ENCODE results near the gene PNPLA1. TPM values are rescaled to one million over a fixed set of nuclear protein-coding genes. Genes with fewer than 3 reads are reported as not detected.
A peak's percentile ranks its signal among the peaks of the same experiment; 100 is the strongest.

Gene PNPLA1
- total RNA-seq, 1 donor from 2014 or later, result 0.26 TPM

GRCh38 chr6:36340306-36340617 is 70.4 kb downstream of the PNPLA1 start:
- DNase-seq (ENCODE audit: low read depth), result no peak
- TF ChIP-seq CTCF (IDR thresholded peaks at IDR 0.05; ENCODE audit: insufficient read depth, low read length, severe bottlenecking), result no peak
- Histone ChIP-seq H3K4me3 (ENCODE audit: low read depth, low read length) (no peak overlapping the region), H3K36me3 (ENCODE audit: control insufficient read depth, insufficient read depth, low read length) (no peaks in the 10 kb centered on the region), H3K27me3 (ENCODE audit: control insufficient read depth, insufficient read depth, low read length) (peaks cover 2% of the 10 kb centered on the region)
- no peak for FAIRE-seq

- DNase-seq (ENCODE audit: low read depth) (peak; percentile 38), FAIRE-seq (no peak)
- no peaks in the 10 kb centered on the region for H3K27me3 ChIP-seq (ENCODE audit: control insufficient read depth, insufficient read depth, low read length)
- H3K36me3 ChIP-seq (ENCODE audit: control insufficient read depth, insufficient read depth, low read length), result no peaks in the 10 kb centered on the region
- peak overlapping the region; percentile 28 for H3K4me3 ChIP-seq (ENCODE audit: low read depth, low read length)
- TF ChIP-seq CTCF (IDR thresholded peaks at IDR 0.05; ENCODE audit: insufficient read depth, low read length, severe bottlenecking), result peak; percentile 95
These were observed 71.0 kb downstream of the PNPLA1 start for GRCh38 chr6:36340618-36341454.

- DNase-seq (ENCODE audit: low read depth), result no peak
- H3K27me3 ChIP-seq (ENCODE audit: control insufficient read depth, insufficient read depth, low read length), result no peaks in the 10 kb centered on the region
- no peak for FAIRE-seq
- H3K4me3 ChIP-seq (ENCODE audit: low read depth, low read length), result no peak overlapping the region
- no peaks in the 10 kb centered on the region for H3K36me3 ChIP-seq (ENCODE audit: control insufficient read depth, insufficient read depth, low read length)
- no peak for TF ChIP-seq CTCF (IDR thresholded peaks at IDR 0.05; ENCODE audit: insufficient read depth, low read length, severe bottlenecking)
These were observed 73.3 kb downstream of the PNPLA1 start for GRCh38 chr6:36343109-36343680.

GRCh38 chr6:36345681-36346466 is 76.0 kb downstream of the PNPLA1 start:
- no peak overlapping the region for H3K4me3 ChIP-seq (ENCODE audit: low read depth, low read length)
- no peak for FAIRE-seq
- H3K27me3 ChIP-seq (ENCODE audit: control insufficient read depth, insufficient read depth, low read length), result no peaks in the 10 kb centered on the region
- DNase-seq (ENCODE audit: low read depth), result no peak
- TF ChIP-seq CTCF (IDR thresholded peaks at IDR 0.05; ENCODE audit: insufficient read depth, low read length, severe bottlenecking), result no peak
- no peaks in the 10 kb centered on the region for H3K36me3 ChIP-seq (ENCODE audit: control insufficient read depth, insufficient read depth, low read length)

- DNase-seq (ENCODE audit: low read depth), result no peak
- Histone ChIP-seq H3K36me3 (ENCODE audit: control insufficient read depth, insufficient read depth, low read length) (no peaks in the 10 kb centered on the region), H3K4me3 (ENCODE audit: low read depth, low read length) (no peak overlapping the region), H3K27me3 (ENCODE audit: control insufficient read depth, insufficient read depth, low read length) (no peaks in the 10 kb centered on the region)
- FAIRE-seq, result no peak
- no peak for TF ChIP-seq CTCF (IDR thresholded peaks at IDR 0.05; ENCODE audit: insufficient read depth, low read length, severe bottlenecking)
These were observed 76.8 kb downstream of the PNPLA1 start for GRCh38 chr6:36346486-36347273.
